Bronchial epithelial cell (primary cell): ENCODE results near the gene SETD3. TPM values are rescaled to one million over a fixed set of nuclear protein-coding genes. Genes with fewer than 3 reads are reported as not detected.

Experiments
- DNase-seq: peaks from one replicate; pipeline ENCODE4 v3.0.0-alpha.2; 2010; ENCODE audit warnings: low read depth
- FAIRE-seq: peaks from 2 replicates; lab custom pipeline; 2011; peaks lifted over from hg19 to GRCh38; lab: Jason Lieb, UNC
- H3K27me3 ChIP-seq: 2 replicates; pipeline ENCODE4 v1.5.1; 2011; ENCODE audit warnings: low read length; ENCODE audit not compliant: control insufficient read depth, insufficient read depth
- H3K36me3 ChIP-seq: 2 replicates; pipeline ENCODE4 v1.5.1; 2011; ENCODE audit warnings: low read length; ENCODE audit not compliant: control insufficient read depth, insufficient read depth
- H3K4me3 ChIP-seq: 2 replicates; pipeline ENCODE4 v1.5.1; 2011; ENCODE audit warnings: mild to moderate bottlenecking, low read depth, low read length, control low read depth
- CTCF ChIP-seq: IDR thresholded peaks from 2 replicates; pipeline ENCODE4 v1.5.1; 2011; ENCODE audit warnings: mild to moderate bottlenecking, moderate library complexity, low read length, control low read depth, inconsistent platforms; ENCODE audit not compliant: insufficient read depth, severe bottlenecking
- total RNA-seq: library from RNA; depleted of rRNA; stranded (reverse); fragments of >200 nt; gene quantifications from 2 replicates; pipeline ENCODE4 v1.2.1, GENCODE V29; 2014

Gene SETD3
- total RNA-seq, 1 donor from 2014 or later: 66.6 TPM

DNA sequence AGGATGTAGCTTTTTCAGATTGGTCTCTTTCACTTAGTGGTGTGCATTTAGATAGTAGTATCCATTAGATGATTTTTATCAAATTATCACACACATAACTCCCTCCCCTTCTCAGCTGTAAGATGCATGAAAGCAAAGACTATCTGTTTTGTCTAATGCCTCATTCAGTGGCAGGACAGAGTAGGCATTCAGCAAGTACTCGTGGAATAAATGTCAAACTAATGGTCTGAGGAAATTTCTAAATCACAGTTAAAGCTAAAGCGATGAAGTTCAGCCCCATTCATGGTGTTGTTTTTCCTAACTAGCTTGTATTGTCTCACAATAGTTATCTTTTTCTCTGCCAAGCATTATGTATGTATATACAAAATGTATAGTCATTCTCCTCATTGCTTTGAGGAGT is 16.7 kb upstream of the SETD3 start:
- peaks cover 32% of the 10 kb centered on the region for H3K36me3 ChIP-seq
- no peak for TF ChIP-seq CTCF
- H3K4me3 ChIP-seq: no peak overlapping the region
- FAIRE-seq (no peak), DNase-seq (no peak)
- H3K27me3 ChIP-seq: no peaks in the 10 kb centered on the region

DNA sequence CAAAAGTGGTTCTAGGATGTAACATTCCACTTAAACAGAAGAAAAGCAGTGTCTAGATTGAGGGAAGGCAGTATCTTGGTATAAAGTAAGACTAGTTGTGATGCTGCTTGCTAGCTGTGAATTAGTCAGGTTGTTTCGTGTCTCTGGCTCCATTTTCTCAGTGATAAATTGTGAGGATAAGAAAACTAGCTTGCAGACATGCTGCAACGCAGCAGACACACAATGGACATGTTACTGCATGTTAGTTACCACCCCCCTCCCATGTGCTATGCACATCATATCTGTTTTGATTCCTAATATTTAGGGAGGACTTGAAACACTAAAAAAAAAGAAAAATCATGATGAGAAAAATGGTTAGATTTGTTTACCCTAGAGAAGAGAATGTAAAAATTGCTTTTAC is 3.4 kb upstream of the SETD3 start:
- Histone ChIP-seq H3K4me3 (no peak overlapping the region), H3K36me3 (no peaks in the 10 kb centered on the region), H3K27me3 (no peaks in the 10 kb centered on the region)
- no peak for TF ChIP-seq CTCF
- DNase-seq (peak; percentile 84), FAIRE-seq (no peak)

DNA sequence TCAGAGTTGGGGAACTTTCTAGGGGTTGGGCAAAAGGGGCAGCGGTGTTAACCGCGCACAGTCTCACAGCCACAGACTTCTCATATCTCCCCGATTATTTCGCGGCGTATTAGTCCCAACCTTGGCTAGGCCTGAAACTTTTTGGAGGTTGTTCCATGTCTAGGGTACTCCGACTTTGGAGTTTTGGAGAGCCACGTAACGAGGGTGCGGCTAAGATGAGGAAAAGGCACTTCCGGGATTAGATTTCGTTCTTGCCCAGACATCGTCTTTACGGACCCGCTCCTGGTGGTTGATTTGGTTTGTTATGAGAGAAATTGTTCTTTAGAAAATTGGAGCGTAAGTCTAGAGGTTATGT is 1.1 kb upstream of the SETD3 start:
- no peaks in the 10 kb centered on the region for H3K27me3 ChIP-seq
- no peaks in the 10 kb centered on the region for H3K36me3 ChIP-seq
- peak overlapping the region; percentile 86 for H3K4me3 ChIP-seq
- TF ChIP-seq CTCF: no peak
- DNase-seq: peak; percentile 55
- FAIRE-seq: no peak

- TF ChIP-seq CTCF: no peak
- no peak for FAIRE-seq
These were observed 472 bp upstream of the SETD3 start, which contains the start of gene CCNK for GRCh38 chr14:99480917-99481744. Gene CCNK (plus strand): TSS chr14:99481409. CDS start chr14:99492678, 11,269 bp downstream.

DNA sequence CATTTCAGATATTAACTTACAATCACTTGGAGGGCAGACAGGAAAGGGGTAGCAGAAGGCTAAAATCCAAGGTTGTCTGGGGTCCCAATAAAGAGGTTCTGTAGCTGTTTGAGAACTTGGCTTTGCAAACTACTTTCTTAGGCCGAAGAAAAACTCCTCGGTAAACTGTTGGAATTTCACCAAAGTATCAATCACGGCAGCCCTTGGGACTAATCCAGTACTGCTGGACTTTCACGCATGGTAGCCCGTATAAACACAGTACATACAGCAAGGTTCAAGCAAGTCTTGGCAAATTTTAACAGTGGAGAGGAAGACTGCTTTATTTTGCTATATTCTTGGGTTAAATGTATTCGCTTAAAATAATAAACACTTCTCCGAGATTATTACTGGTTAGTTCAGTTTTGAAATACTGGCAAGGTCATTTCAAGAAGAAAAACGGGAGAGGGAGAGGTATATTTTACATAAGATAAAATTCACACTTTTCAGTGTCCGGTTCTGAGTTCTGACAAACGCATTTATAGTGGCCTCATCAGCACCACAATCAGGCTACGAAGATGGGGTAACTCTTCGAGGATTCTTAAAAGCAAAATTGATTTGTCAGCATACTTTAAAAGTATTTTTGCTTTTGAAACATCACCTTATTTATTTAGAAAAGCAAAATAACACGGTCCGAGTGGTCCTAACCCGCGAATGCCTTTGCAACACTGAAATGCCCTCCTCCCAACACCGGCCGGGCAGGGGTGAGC is 1.3 kb downstream of the SETD3 start:
- no peak for TF ChIP-seq CTCF
- FAIRE-seq: no peak

More at GRCh38 chr14:99480917-99481744, 472 bp upstream of the SETD3 start, which contains the start of gene CCNK:
- H3K27me3 ChIP-seq: no peaks in the 10 kb centered on the region
- DNase-seq: peak; percentile 97
- no peaks in the 10 kb centered on the region for H3K36me3 ChIP-seq
- peak within 1 kb of the TSS; percentile 86 for H3K4me3 ChIP-seq

More for the DNA sequence above, 1.3 kb downstream of the SETD3 start:
- Histone ChIP-seq H3K36me3 (no peaks in the 10 kb centered on the region), H3K4me3 (peak overlapping the region; percentile 69), H3K27me3 (no peaks in the 10 kb centered on the region)
- no peak for DNase-seq
